Stimulated activated CD4-positive, alpha-beta T cell treated with anti-CD3 and anti-CD28 coated beads, Interleukin-1b, Interleukin-23, amount 100 ng/mL, for 24 hours (primary cell): Measurements from ENCODE around the gene ZC3H12C.
"Not testable (repeated sequence)": the region's sequence is repeated elsewhere in the genome, so short reads cannot be mapped to it uniquely, and the experiment has no call there.

Experiments
- DNase-seq, 4 experiments: peaks; one replicate each; pipeline ENCODE4 v3.0.0-alpha.2; 2020; ENCODE audit warnings: low read depth in 4 of 4, low spot score in 1 of 4

Gene ZC3H12C

DNA sequence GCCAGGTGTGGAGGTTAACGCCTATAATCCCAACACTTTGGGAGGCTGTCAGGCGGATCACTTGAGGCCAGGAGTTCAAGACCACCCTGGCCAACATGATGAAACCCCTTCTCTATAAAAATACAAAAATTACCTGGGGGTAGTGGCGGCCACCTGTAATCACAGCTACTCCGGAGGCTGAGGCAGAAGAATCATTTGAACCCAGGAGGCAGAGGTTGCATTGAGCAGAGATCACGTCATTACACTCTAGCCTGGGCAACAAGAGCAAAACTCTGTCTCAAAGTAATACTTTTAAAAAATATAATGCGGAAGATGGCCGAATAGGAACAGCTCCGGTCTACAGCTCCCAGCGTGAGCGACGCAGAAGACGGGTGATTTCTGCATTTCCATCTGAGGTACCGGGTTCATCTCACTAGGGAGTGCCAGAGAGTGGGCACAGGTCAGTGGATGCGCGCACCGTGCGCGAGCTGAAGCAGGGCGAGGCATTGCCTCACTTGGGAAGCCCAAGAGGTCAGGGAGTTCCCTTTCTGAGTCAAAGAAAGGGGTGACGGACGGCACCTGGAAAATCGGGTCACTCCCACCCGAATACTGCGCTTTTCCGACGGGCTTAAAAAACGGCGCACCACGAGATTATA is 115.6 kb downstream of the ZC3H12C start:
- DNase-seq: not testable (repeated sequence)

DNA sequence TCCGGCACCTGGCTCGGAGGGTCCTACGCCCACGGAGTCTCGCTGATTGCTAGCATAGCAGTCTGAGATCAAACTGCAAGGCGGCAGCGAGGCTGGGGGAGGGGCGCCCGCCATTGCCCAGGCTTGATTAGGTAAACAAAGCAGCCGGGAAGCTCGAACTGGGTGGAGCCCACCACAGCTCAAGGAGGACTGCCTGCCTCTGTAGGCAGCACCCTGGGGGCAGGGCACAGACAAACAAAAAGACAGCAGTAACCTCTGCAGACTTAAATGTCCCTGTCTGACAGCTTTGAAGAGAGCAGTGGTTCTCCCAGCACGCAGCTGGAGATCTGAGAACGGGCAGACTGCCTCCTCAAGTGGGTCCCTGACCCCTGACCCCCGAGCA is 116.1 kb downstream of the ZC3H12C start:
- not testable (repeated sequence) for DNase-seq

DNA sequence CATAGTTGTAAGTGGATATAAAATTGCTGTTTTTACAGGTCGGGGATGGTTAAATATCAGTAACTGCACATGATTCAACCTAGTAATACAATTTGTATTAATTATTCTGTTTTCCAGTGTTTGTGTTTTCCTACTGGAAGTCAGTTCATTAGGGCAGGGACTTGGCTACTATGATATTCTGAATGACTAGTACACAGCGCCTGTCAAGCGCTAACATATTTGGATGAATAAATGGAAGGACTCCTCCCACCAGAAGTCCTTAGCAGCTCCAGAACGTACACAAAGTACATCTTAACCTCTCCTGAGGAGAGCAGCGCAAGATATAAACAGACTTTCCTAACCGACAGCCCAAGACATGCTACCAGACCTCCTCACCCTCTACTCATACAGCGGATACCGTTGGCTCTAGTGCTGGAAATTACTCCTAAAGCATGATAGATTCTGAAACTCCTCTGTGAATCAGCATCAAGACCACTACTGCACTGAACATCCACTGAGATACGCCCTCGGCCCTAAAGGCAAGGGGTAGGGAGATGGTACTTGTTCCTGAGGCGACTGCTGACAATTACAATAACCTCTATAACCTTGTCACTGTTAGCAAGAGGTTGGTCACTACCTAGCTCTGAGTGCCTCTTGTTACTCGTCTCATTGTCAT is 124.2 kb downstream of the ZC3H12C start:
- DNase-seq: no peak

DNA sequence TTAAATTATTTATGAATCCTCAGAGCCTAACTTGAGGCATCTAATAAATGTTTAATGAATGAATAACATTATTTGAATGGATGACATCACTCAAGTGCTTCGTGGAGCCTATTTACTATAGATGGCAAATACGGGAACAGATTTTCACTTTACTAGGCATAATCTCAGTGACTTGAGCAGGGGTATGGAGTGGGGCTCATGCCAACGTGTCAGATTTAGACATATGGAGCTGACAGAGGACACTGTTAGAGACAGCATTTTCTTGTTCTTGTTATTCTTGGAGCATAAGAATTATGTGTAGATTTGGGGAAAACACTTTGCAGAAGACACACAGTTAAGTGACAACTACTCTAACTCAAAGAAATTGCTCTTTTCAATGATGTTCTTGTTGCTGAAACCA is 124.7 kb downstream of the ZC3H12C start:
- no peak for DNase-seq

DNA sequence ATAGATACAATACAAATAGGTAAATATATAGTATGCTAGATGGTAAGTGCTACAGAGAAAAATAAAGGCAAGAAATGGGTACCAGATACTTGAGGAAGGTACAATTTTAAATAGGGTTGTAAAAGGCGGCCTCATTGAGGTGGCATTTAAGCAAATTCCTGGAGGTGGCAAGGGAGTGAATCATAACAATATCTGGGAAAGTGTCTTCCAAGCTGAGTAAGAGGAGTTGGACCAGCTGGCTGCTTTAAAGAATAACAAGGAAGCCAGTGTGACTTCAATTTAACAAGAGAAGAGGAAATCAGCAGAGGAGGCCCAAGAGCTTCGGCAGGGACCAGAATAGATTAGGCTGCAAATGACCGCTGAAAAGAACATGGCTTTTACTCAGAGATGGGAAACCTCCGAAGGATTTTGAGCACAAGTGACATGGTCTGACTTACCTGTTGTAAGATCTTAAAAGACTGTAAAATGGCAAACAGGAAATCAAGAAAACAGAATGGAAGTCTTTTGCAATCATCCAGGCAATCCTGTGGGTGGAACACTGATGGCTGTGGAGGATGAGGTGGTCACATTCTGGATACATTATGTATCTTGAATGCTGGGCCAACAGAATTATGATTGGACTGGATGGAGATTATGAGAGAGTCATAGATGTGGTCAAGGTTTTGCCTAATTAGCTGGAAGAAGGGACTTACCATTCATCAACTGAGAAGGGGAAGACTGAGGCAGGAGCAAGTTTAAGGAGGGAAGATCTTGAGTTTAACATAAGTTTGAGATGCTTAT is 126.0 kb downstream of the ZC3H12C start:
- DNase-seq: no peak
